ENCODE results near the gene INVS.

- TF ChIP-seq ELK1 (IDR thresholded peaks at IDR 0.05; ENCODE audit: borderline replicate concordance, low read depth, low read length) (no peak), CTCF (conservative IDR thresholded peaks at IDR 0.05; ENCODE audit: low read depth, low read length) (no peak), POLR2A (IDR thresholded peaks at IDR 0.05; ENCODE audit: low read depth, low read length) (no peak), RFX5 (IDR thresholded peaks at IDR 0.05; ENCODE audit: low read depth, low read length) (no peak), SMC3 (IDR thresholded peaks at IDR 0.05; ENCODE audit: low read depth, low read length) (no peak), RCOR1 (IDR thresholded peaks at IDR 0.05; ENCODE audit: insufficient replicate concordance, low read length) (no peak), RAD21 (IDR thresholded peaks at IDR 0.05; ENCODE audit: low read length) (no peak), BHLHE40 (IDR thresholded peaks at IDR 0.05; ENCODE audit: low read depth, low read length) (no peak)
These were observed 188.1 kb downstream of the INVS start for GRCh38 chr9:100287186-100287585.
